ENCODE data around the gene CACNA1C. TPM values are rescaled to one million over a fixed set of nuclear protein-coding genes. Genes with fewer than 3 reads are reported as not detected.

The CACNA1C gene
- total RNA-seq, 1 experiment from 2014 or later, result 1.1 TPM

DNA sequence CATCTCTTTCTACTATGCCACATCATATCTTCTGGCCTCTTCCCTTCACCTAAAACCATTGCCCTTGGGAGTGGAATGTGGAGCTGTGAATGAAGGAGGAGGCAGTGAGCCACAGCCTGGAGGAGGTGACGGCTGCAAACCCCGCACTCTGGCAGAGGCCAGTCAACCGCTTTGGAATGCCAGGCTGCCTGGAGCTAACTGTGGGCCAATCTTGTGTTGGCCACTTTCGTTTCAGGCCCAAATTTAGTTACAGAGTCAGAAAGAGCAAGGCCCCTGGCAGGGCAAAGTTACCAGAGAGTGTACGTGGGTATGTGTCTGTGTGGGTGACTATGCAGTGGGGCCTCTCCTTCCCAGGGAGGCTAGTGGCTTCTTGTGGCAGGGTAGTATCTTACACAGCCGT, 40.1 kb downstream of the CACNA1C start:
- H3K4me1 Mint-ChIP-seq, result peaks cover 5 to 10% of the 10 kb centered on the region in 2 experiments
- Histone ChIP-seq H4K91ac (ENCODE audit: insufficient read length, low read depth, low read length) (no peak overlapping the region), H3K4me2 (ENCODE audit: insufficient read depth, insufficient read length, low read length) (no peak overlapping the region), H2BK20ac (ENCODE audit: low read depth, low read length, poor library complexity, severe bottlenecking) (no peak overlapping the region), H2BK120ac (ENCODE audit: low read depth, low read length, poor library complexity, severe bottlenecking) (no peak overlapping the region), H3K79me1 (ENCODE audit: insufficient read depth, low read depth, low read length, poor library complexity, severe bottlenecking) (no peaks in the 10 kb centered on the region), H4K8ac (replicated peaks; ENCODE audit: insufficient read length, low read depth, low read length) (no peak overlapping the region), H2BK12ac (ENCODE audit: insufficient read length, low read depth, low read length) (no peak overlapping the region), H4K20me1 (ENCODE audit: control insufficient read depth, insufficient read depth, insufficient read length) (no peaks in the 10 kb centered on the region), H2AK5ac (ENCODE audit: insufficient read length, low read length) (no peak overlapping the region), H3K23ac (ENCODE audit: insufficient read length, low read depth, low read length) (no peak overlapping the region), H3K4me1 (ENCODE audit: insufficient read depth, low read length) (peaks cover 3% of the 10 kb centered on the region), H3K14ac (ENCODE audit: insufficient read depth, low read length) (no peak overlapping the region), H3K9ac (ENCODE audit: extremely low read depth, insufficient read length, low read length) (no peak overlapping the region), H3K4ac (ENCODE audit: low read depth, low read length) (no peak overlapping the region), H3K79me2 (ENCODE audit: insufficient read depth, low read length) (no peaks in the 10 kb centered on the region; the same call in 1 of the 2 replicates), H2AFZ (ENCODE audit: low read length) (no peak overlapping the region), H3T11ph (ENCODE audit: low read length) (no peak overlapping the region), H4K5ac (ENCODE audit: insufficient read length, low read depth, low read length) (no peak overlapping the region), H3K27ac (ENCODE audit: insufficient read length, low read depth, low read length) (no peak overlapping the region), H3K9me3 (ENCODE audit: control insufficient read depth, low read depth, low read length) (no peaks in the 10 kb centered on the region), H3K27me3 (ENCODE audit: insufficient read depth, low read length) (no peaks in the 10 kb centered on the region), H2BK15ac (ENCODE audit: low read depth, low read length) (no peak overlapping the region), H3K18ac (ENCODE audit: insufficient read length, low read depth, low read length) (no peak overlapping the region), H3K23me2 (ENCODE audit: insufficient read length, low read depth, low read length, poor library complexity, severe bottlenecking) (no peaks in the 10 kb centered on the region), H3K56ac (ENCODE audit: insufficient read length, low read depth, low read length) (no peak overlapping the region), H2BK5ac (ENCODE audit: insufficient read length, low read length) (no peak overlapping the region)
- no peak overlapping the region for H3K27ac Mint-ChIP-seq
- no peaks in the 10 kb centered on the region; the same call in 1 of the 2 replicates for H3K27me3 Mint-ChIP-seq (ENCODE audit: low read depth)
- H3K4me3 Mint-ChIP-seq, result no peak overlapping the region
- whole genome bisulfite sequencing (ENCODE audit: extremely low coverage, insufficient read length, low lambda C conversion rate), result no CpG with 5 or more reads among the region's 6 CpGs
- TF ChIP-seq, protein P1, sequence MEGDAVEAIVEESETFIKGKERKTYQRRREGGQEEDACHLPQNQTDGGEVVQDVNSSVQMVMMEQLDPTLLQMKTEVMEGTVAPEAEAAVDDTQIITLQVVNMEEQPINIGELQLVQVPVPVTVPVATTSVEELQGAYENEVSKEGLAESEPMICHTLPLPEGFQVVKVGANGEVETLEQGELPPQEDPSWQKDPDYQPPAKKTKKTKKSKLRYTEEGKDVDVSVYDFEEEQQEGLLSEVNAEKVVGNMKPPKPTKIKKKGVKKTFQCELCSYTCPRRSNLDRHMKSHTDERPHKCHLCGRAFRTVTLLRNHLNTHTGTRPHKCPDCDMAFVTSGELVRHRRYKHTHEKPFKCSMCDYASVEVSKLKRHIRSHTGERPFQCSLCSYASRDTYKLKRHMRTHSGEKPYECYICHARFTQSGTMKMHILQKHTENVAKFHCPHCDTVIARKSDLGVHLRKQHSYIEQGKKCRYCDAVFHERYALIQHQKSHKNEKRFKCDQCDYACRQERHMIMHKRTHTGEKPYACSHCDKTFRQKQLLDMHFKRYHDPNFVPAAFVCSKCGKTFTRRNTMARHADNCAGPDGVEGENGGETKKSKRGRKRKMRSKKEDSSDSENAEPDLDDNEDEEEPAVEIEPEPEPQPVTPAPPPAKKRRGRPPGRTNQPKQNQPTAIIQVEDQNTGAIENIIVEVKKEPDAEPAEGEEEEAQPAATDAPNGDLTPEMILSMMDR (conservative IDR thresholded peaks at IDR 0.05), result no peak
- H3K9me3 Mint-ChIP-seq, result peaks cover 0 to 2% of the 10 kb centered on the region in 2 experiments; a peak in 1 of 5 replicates
- no peaks in the 10 kb centered on the region for H3K36me3 Mint-ChIP-seq (ENCODE audit: insufficient read depth in 1 of 3, low read depth in 3 of 3)
- no peak for DNase-seq

Data from H9 (cell line).